GM12892 (cell line): ENCODE results near the gene NDN.

ENCODE experiments used
- POLR2A ChIP-seq: IDR thresholded peaks from 2 replicates; pipeline ENCODE4 v1.6.1; 2011; ENCODE audit warnings: low read depth, low read length, control low read depth
- POLR2AphosphoS5 ChIP-seq: IDR thresholded peaks from 2 replicates; pipeline ENCODE4 v1.6.1; 2011; ENCODE audit warnings: low read depth, low read length, control low read depth
- TAF1 ChIP-seq: IDR thresholded peaks from 2 replicates; pipeline ENCODE4 v1.6.1; 2011; ENCODE audit warnings: low read depth, mild to moderate bottlenecking, control low read depth, low read length, borderline replicate concordance

- no peak for TF ChIP-seq POLR2AphosphoS5
- TF ChIP-seq TAF1: no peak
- TF ChIP-seq POLR2A: no peak
These were observed 44.6 kb downstream of the NDN start for GRCh38 chr15:23642413-23643044.
